Measurements from ENCODE around the gene GTPBP1.

Gene GTPBP1

GRCh38 chr22:38707984-38708383 is 2.2 kb downstream of the GTPBP1 start:
- H3K4me3 Mint-ChIP-seq: peak overlapping the region; percentile 91
- ATAC-seq (replicated peaks; ENCODE audit: extremely low read depth, poor library complexity, severe bottlenecking) (no peak), DNase-seq (ENCODE audit: low spot score in 2 of 2) (no peak)
- H3K27ac Mint-ChIP-seq (ENCODE audit: low read depth): peak overlapping the region; percentile 91
- peaks cover 64% of the 10 kb centered on the region for H3K4me1 Mint-ChIP-seq
- no peaks in the 10 kb centered on the region for H3K9me3 Mint-ChIP-seq
- no peaks in the 10 kb centered on the region for H3K27me3 Mint-ChIP-seq
- peaks cover 17% of the 10 kb centered on the region for H3K36me3 Mint-ChIP-seq (ENCODE audit: insufficient read depth)

- Mint-ChIP-seq H3K4me3 (peak overlapping the region; percentile 1), H3K36me3 (ENCODE audit: insufficient read depth) (peaks cover 21% of the 10 kb centered on the region), H3K27ac (ENCODE audit: low read depth) (no peak overlapping the region), H3K27me3 (no peaks in the 10 kb centered on the region), H3K9me3 (no peaks in the 10 kb centered on the region), H3K4me1 (peaks cover 77% of the 10 kb centered on the region)
- ATAC-seq (replicated peaks; ENCODE audit: extremely low read depth, poor library complexity, severe bottlenecking) (no peak), DNase-seq (ENCODE audit: low spot score in 2 of 2) (no peak)
Observed at GRCh38 chr22:38709306-38709705, 3.6 kb downstream of the GTPBP1 start.

- Mint-ChIP-seq H3K36me3 (ENCODE audit: insufficient read depth) (peaks cover 28% of the 10 kb centered on the region), H3K4me1 (peaks cover 82% of the 10 kb centered on the region), H3K27ac (ENCODE audit: low read depth) (no peak overlapping the region), H3K4me3 (no peak overlapping the region), H3K27me3 (no peaks in the 10 kb centered on the region), H3K9me3 (no peaks in the 10 kb centered on the region)
- ATAC-seq (replicated peaks; ENCODE audit: extremely low read depth, poor library complexity, severe bottlenecking) (no peak), DNase-seq (ENCODE audit: low spot score in 2 of 2) (no peak)
Observed at GRCh38 chr22:38710351-38710750, 4.6 kb downstream of the GTPBP1 start.

GRCh38 chr22:38710866-38711265 is 5.1 kb downstream of the GTPBP1 start:
- no peak for DNase-seq (ENCODE audit: low spot score in 2 of 2)
- no peak overlapping the region for H3K4me3 Mint-ChIP-seq
- peaks cover 25% of the 10 kb centered on the region for H3K36me3 Mint-ChIP-seq (ENCODE audit: insufficient read depth)
- H3K27me3 Mint-ChIP-seq: no peaks in the 10 kb centered on the region
- no peak for ATAC-seq (replicated peaks; ENCODE audit: extremely low read depth, poor library complexity, severe bottlenecking)
- H3K27ac Mint-ChIP-seq (ENCODE audit: low read depth): peak overlapping the region; percentile 70
- H3K4me1 Mint-ChIP-seq: peaks cover 85% of the 10 kb centered on the region
- no peaks in the 10 kb centered on the region for H3K9me3 Mint-ChIP-seq

- Mint-ChIP-seq H3K4me1 (peaks cover 84% of the 10 kb centered on the region), H3K27ac (ENCODE audit: low read depth) (peak overlapping the region; percentile 71), H3K27me3 (no peaks in the 10 kb centered on the region), H3K4me3 (peak overlapping the region; percentile 57), H3K36me3 (ENCODE audit: insufficient read depth) (peaks cover 38% of the 10 kb centered on the region), H3K9me3 (no peaks in the 10 kb centered on the region)
- DNase-seq (ENCODE audit: low spot score in 2 of 2): no peak
- no peak for ATAC-seq (replicated peaks; ENCODE audit: extremely low read depth, poor library complexity, severe bottlenecking)
Observed at GRCh38 chr22:38712486-38713207, 6.9 kb downstream of the GTPBP1 start.

- peaks cover 44% of the 10 kb centered on the region for H3K36me3 Mint-ChIP-seq (ENCODE audit: insufficient read depth)
- no peak for ATAC-seq (replicated peaks; ENCODE audit: extremely low read depth, poor library complexity, severe bottlenecking)
- no peak for DNase-seq (ENCODE audit: low spot score in 2 of 2)
- no peak overlapping the region for H3K4me3 Mint-ChIP-seq
- no peaks in the 10 kb centered on the region for H3K27me3 Mint-ChIP-seq
- H3K9me3 Mint-ChIP-seq: no peaks in the 10 kb centered on the region
- peak overlapping the region; percentile 71 for H3K27ac Mint-ChIP-seq (ENCODE audit: low read depth)
- H3K4me1 Mint-ChIP-seq: peaks cover 71% of the 10 kb centered on the region
Observed at GRCh38 chr22:38713921-38714320, 8.2 kb downstream of the GTPBP1 start.

GRCh38 chr22:38715176-38715764 is 9.5 kb downstream of the GTPBP1 start:
- ATAC-seq (replicated peaks; ENCODE audit: extremely low read depth, poor library complexity, severe bottlenecking): no peak
- Mint-ChIP-seq H3K9me3 (no peaks in the 10 kb centered on the region), H3K36me3 (ENCODE audit: insufficient read depth) (peaks cover 48% of the 10 kb centered on the region), H3K27ac (ENCODE audit: low read depth) (peak overlapping the region; percentile 71), H3K27me3 (no peaks in the 10 kb centered on the region), H3K4me1 (peaks cover 63% of the 10 kb centered on the region), H3K4me3 (no peak overlapping the region)
- no peak for DNase-seq (ENCODE audit: low spot score in 2 of 2)

GRCh38 chr22:38715852-38716251 is 10.1 kb downstream of the GTPBP1 start:
- no peaks in the 10 kb centered on the region for H3K9me3 Mint-ChIP-seq
- no peaks in the 10 kb centered on the region for H3K27me3 Mint-ChIP-seq
- ATAC-seq (replicated peaks; ENCODE audit: extremely low read depth, poor library complexity, severe bottlenecking) (no peak), DNase-seq (ENCODE audit: low spot score in 2 of 2) (no peak)
- peaks cover 48% of the 10 kb centered on the region for H3K36me3 Mint-ChIP-seq (ENCODE audit: insufficient read depth)
- H3K27ac Mint-ChIP-seq (ENCODE audit: low read depth): no peak overlapping the region
- peaks cover 57% of the 10 kb centered on the region for H3K4me1 Mint-ChIP-seq
- H3K4me3 Mint-ChIP-seq: no peak overlapping the region

- no peak overlapping the region for H3K27ac Mint-ChIP-seq (ENCODE audit: low read depth)
Observed at GRCh38 chr22:38716271-38716670, 10.5 kb downstream of the GTPBP1 start.

GRCh38 chr22:38716826-38717225 is 11.1 kb downstream of the GTPBP1 start:
- ATAC-seq (replicated peaks; ENCODE audit: extremely low read depth, poor library complexity, severe bottlenecking): no peak
- no peak overlapping the region for H3K27ac Mint-ChIP-seq (ENCODE audit: low read depth)
- no peaks in the 10 kb centered on the region for H3K27me3 Mint-ChIP-seq
- no peak for DNase-seq (ENCODE audit: low spot score in 2 of 2)
- peaks cover 51% of the 10 kb centered on the region for H3K36me3 Mint-ChIP-seq (ENCODE audit: insufficient read depth)
- H3K4me3 Mint-ChIP-seq: no peak overlapping the region
- H3K4me1 Mint-ChIP-seq: peaks cover 50% of the 10 kb centered on the region
- no peaks in the 10 kb centered on the region for H3K9me3 Mint-ChIP-seq

More at GRCh38 chr22:38716271-38716670, 10.5 kb downstream of the GTPBP1 start:
- peaks cover 53% of the 10 kb centered on the region for H3K4me1 Mint-ChIP-seq
- DNase-seq (ENCODE audit: low spot score in 2 of 2) (no peak), ATAC-seq (replicated peaks; ENCODE audit: extremely low read depth, poor library complexity, severe bottlenecking) (no peak)
- no peak overlapping the region for H3K4me3 Mint-ChIP-seq
- peaks cover 47% of the 10 kb centered on the region for H3K36me3 Mint-ChIP-seq (ENCODE audit: insufficient read depth)
- no peaks in the 10 kb centered on the region for H3K27me3 Mint-ChIP-seq
- H3K9me3 Mint-ChIP-seq: no peaks in the 10 kb centered on the region

- H3K27me3 Mint-ChIP-seq: no peaks in the 10 kb centered on the region
- no peak for ATAC-seq (replicated peaks; ENCODE audit: extremely low read depth, poor library complexity, severe bottlenecking)
- peaks cover 46% of the 10 kb centered on the region for H3K4me1 Mint-ChIP-seq
- H3K4me3 Mint-ChIP-seq: no peak overlapping the region
- H3K9me3 Mint-ChIP-seq: no peaks in the 10 kb centered on the region
- H3K36me3 Mint-ChIP-seq (ENCODE audit: insufficient read depth): peaks cover 54% of the 10 kb centered on the region
- no peak overlapping the region for H3K27ac Mint-ChIP-seq (ENCODE audit: low read depth)
- no peak for DNase-seq (ENCODE audit: low spot score in 2 of 2)
Observed at GRCh38 chr22:38717244-38717643, 11.5 kb downstream of the GTPBP1 start.

GRCh38 chr22:38718414-38718813 is 12.7 kb downstream of the GTPBP1 start:
- peaks cover 34% of the 10 kb centered on the region for H3K4me1 Mint-ChIP-seq
- H3K9me3 Mint-ChIP-seq: no peaks in the 10 kb centered on the region
- DNase-seq (ENCODE audit: low spot score in 2 of 2) (no peak), ATAC-seq (replicated peaks; ENCODE audit: extremely low read depth, poor library complexity, severe bottlenecking) (no peak)
- peaks cover 64% of the 10 kb centered on the region for H3K36me3 Mint-ChIP-seq (ENCODE audit: insufficient read depth)
- H3K27me3 Mint-ChIP-seq: no peaks in the 10 kb centered on the region
- peak overlapping the region; percentile 50 for H3K27ac Mint-ChIP-seq (ENCODE audit: low read depth)
- no peak overlapping the region for H3K4me3 Mint-ChIP-seq

GRCh38 chr22:38719196-38719595 is 13.5 kb downstream of the GTPBP1 start:
- peaks cover 26% of the 10 kb centered on the region for H3K4me1 Mint-ChIP-seq
- H3K9me3 Mint-ChIP-seq: no peaks in the 10 kb centered on the region
- no peaks in the 10 kb centered on the region for H3K27me3 Mint-ChIP-seq
- no peak overlapping the region for H3K4me3 Mint-ChIP-seq
- no peak for DNase-seq (ENCODE audit: low spot score in 2 of 2)
- H3K27ac Mint-ChIP-seq (ENCODE audit: low read depth): no peak overlapping the region
- H3K36me3 Mint-ChIP-seq (ENCODE audit: insufficient read depth): peaks cover 67% of the 10 kb centered on the region
- ATAC-seq (replicated peaks; ENCODE audit: extremely low read depth, poor library complexity, severe bottlenecking): no peak
